OCI-LY1 (cell line): ENCODE results near the gene STAC3.

Experiments
- H2AFZ ChIP-seq: fragments of 200-600 bp; sonication (generic), shearing (Covaris generic); 2 replicates; pipeline ENCODE4 v1.6.0; 2014; ENCODE audit warnings: antibody characterized with exemption, mild to moderate bottlenecking, low read length
- H3F3A ChIP-seq: fragments of 200-600 bp; sonication (generic), shearing (Covaris generic); 2 replicates; pipeline ENCODE4 v1.6.0; 2014; ENCODE audit warnings: mild to moderate bottlenecking, antibody characterized with exemption, low read length, moderate library complexity; ENCODE audit not compliant: insufficient read depth
- H3K27ac ChIP-seq: fragments of 200-600 bp; sonication (generic); 2 replicates; pipeline ENCODE4 v1.5.1; 2014; ENCODE audit warnings: low read length, mixed run types, mild to moderate bottlenecking, low read depth; ENCODE audit not compliant: poor library complexity, severe bottlenecking
- H3K27me3 ChIP-seq: fragments of 200-600 bp; sonication (generic); 2 replicates; pipeline ENCODE4 v1.6.0; 2014; ENCODE audit warnings: antibody characterized with exemption, mild to moderate bottlenecking, low read length, moderate library complexity; ENCODE audit not compliant: insufficient read depth
- H3K36me3 ChIP-seq: fragments of 200-600 bp; sonication (generic); 2 replicates; pipeline ENCODE4 v1.6.1; 2014; ENCODE audit warnings: mild to moderate bottlenecking, antibody characterized with exemption, low read length, moderate library complexity, mixed read lengths; ENCODE audit not compliant: insufficient read depth
- H3K4me1 ChIP-seq: fragments of 200-600 bp; sonication (generic); 2 replicates; pipeline ENCODE4 v1.5.1; 2014; ENCODE audit warnings: mild to moderate bottlenecking, low read length, moderate library complexity; ENCODE audit not compliant: insufficient read depth, severe bottlenecking
- H3K4me2 ChIP-seq: fragments of 200-600 bp; sonication (generic), shearing (Covaris generic); 2 replicates; pipeline ENCODE4 v1.6.1; 2014; ENCODE audit warnings: low read length
- H3K4me3 ChIP-seq: fragments of 200-600 bp; sonication (generic); 2 replicates; pipeline ENCODE4 v1.5.1; 2014; ENCODE audit warnings: low read length, low read depth, mild to moderate bottlenecking, mixed read lengths; ENCODE audit not compliant: poor library complexity, severe bottlenecking
- H3K79me2 ChIP-seq: fragments of 200-600 bp; shearing (Covaris generic); 2 replicates; pipeline ENCODE4 v1.6.1; 2016; ENCODE audit warnings: mixed run types, low read length, mixed read lengths; ENCODE audit not compliant: insufficient read depth
- H3K9ac ChIP-seq: fragments of 200-600 bp; sonication (generic), shearing (Covaris generic); 2 replicates; pipeline ENCODE4 v1.6.1; 2014; ENCODE audit warnings: mild to moderate bottlenecking, low read length, mixed read lengths
- H3K9me2 ChIP-seq: fragments of 200-600 bp; sonication (generic), shearing (Covaris generic); 2 replicates; pipeline ENCODE4 v1.6.1; 2014; ENCODE audit warnings: low read depth, mild to moderate bottlenecking, low read length, mixed read lengths
- H3K9me3 ChIP-seq: fragments of 200-600 bp; shearing (Covaris generic); 2 replicates; pipeline ENCODE4 v1.6.1; 2014; ENCODE audit warnings: low read length, mixed read lengths
- H4K20me1 ChIP-seq: fragments of 200-600 bp; sonication (generic), shearing (Covaris generic); 2 replicates; pipeline ENCODE4 v1.6.0; 2016; ENCODE audit warnings: mild to moderate bottlenecking, low read length; ENCODE audit not compliant: insufficient read depth
- CTCF ChIP-seq: fragments of 200-600 bp; sonication (generic), shearing (Covaris generic); IDR thresholded peaks from 2 replicates; pipeline ENCODE4 v1.5.1; 2017; ENCODE audit warnings: mild to moderate bottlenecking, antibody characterized with exemption, low read length, moderate library complexity, mixed read lengths
- EZH2 ChIP-seq: fragments of 200-600 bp; sonication (generic), shearing (Covaris generic); IDR thresholded peaks from 2 replicates; pipeline ENCODE4 v1.8.0; 2017; ENCODE audit warnings: borderline replicate concordance, mixed run types, mild to moderate bottlenecking, antibody characterized with exemption, low read length, moderate library complexity, mixed read lengths

The STAC3 gene

GRCh38 chr12:57216014-57216911, 34.7 kb downstream of the STAC3 start, which contains the start of gene NXPH4:
Gene NXPH4 (plus strand): TSS chr12:57216794. CDS start chr12:57216970, 176 bp downstream.
- Histone ChIP-seq H3K79me2 (no peaks in the 10 kb centered on the region), H3F3A (no peaks in the 10 kb centered on the region), H3K4me3 (peak within 1 kb of the TSS; percentile 73), H4K20me1 (no peaks in the 10 kb centered on the region), H3K9ac (peak within 1 kb of the TSS; percentile 80), H3K9me2 (no peaks in the 10 kb centered on the region), H3K4me2 (peak within 1 kb of the TSS; percentile 90), H3K36me3 (no peaks in the 10 kb centered on the region), H3K27me3 (peaks cover 4% of the 10 kb centered on the region; the same call in 1 of the 2 replicates), H3K4me1 (peaks cover 80% of the 10 kb centered on the region), H2AFZ (no peak within 1 kb of the TSS), H3K9me3 (no peaks in the 10 kb centered on the region), H3K27ac (peak within 1 kb of the TSS; percentile 63)
- TF ChIP-seq EZH2: no peak
- no peak for TF ChIP-seq CTCF

- Histone ChIP-seq H3K9me2 (no peaks in the 10 kb centered on the region), H2AFZ (no peak overlapping the region), H3K27ac (peak overlapping the region; percentile 63), H4K20me1 (no peaks in the 10 kb centered on the region), H3K9me3 (no peaks in the 10 kb centered on the region), H3K79me2 (no peaks in the 10 kb centered on the region), H3K36me3 (no peaks in the 10 kb centered on the region), H3F3A (no peaks in the 10 kb centered on the region), H3K4me3 (peak overlapping the region; percentile 73), H3K4me2 (peak overlapping the region; percentile 65; the same call in 1 of the 2 replicates), H3K4me1 (peaks cover 87% of the 10 kb centered on the region), H3K9ac (peak overlapping the region; percentile 7; the same call in 1 of the 2 replicates), H3K27me3 (0 out of 2 replicates have a peak, but pooled peaks cover under 1% of the 10 kb centered on the region)
- TF ChIP-seq CTCF: no peak
- no peak for TF ChIP-seq EZH2
Measured at GRCh38 chr12:57215668-57216013, 35.3 kb downstream of the STAC3 start.

GRCh38 chr12:57215065-57215464, 35.9 kb downstream of the STAC3 start:
- peak overlapping the region; percentile 73 for H3K4me3 ChIP-seq
- no peaks in the 10 kb centered on the region for H3K79me2 ChIP-seq

More at GRCh38 chr12:57215065-57215464, 35.9 kb downstream of the STAC3 start:
- Histone ChIP-seq H3K27ac (peak overlapping the region; percentile 63), H3K4me1 (peaks cover 91% of the 10 kb centered on the region), H2AFZ (no peak overlapping the region), H3K4me2 (peak overlapping the region; percentile 65; the same call in 1 of the 2 replicates), H3K9me2 (no peaks in the 10 kb centered on the region), H4K20me1 (no peaks in the 10 kb centered on the region), H3K36me3 (no peaks in the 10 kb centered on the region), H3K9ac (peak overlapping the region; percentile 7; the same call in 1 of the 2 replicates), H3F3A (no peaks in the 10 kb centered on the region), H3K9me3 (no peaks in the 10 kb centered on the region), H3K27me3 (no peaks in the 10 kb centered on the region)
- TF ChIP-seq EZH2: no peak
- TF ChIP-seq CTCF: no peak
